ENCODE results near the gene PAQR6. TPM values are rescaled to one million over a fixed set of nuclear protein-coding genes. Genes with fewer than 3 reads are reported as not detected.

Gene PAQR6
- total and polyA plus RNA-seq, 4 donors, result 0.81 to 2.8 (median 2.3) TPM; not detected in 1

GRCh38 chr1:156200044-156200443 lies 47.8 kb downstream of the PAQR6 start:
- H3K4me3 ChIP-seq (ENCODE audit: low read length in 2 of 2), result no peak overlapping the region
- no peaks in the 10 kb centered on the region for H3K27me3 ChIP-seq (ENCODE audit: control insufficient read depth in 1 of 2, insufficient read depth in 2 of 2, low read length in 1 of 2)
- H3K9me3 ChIP-seq (ENCODE audit: control insufficient read depth, low read length), result no peaks in the 10 kb centered on the region
- H3K27ac ChIP-seq (ENCODE audit: low read depth in 1 of 2, low read length in 2 of 2), result no peak overlapping the region
- H3K36me3 ChIP-seq (ENCODE audit: control insufficient read depth in 1 of 2, insufficient read depth in 2 of 2, low read length in 1 of 2), result peaks cover 4 to 9% of the 10 kb centered on the region in 2 donors
- intact Hi-C loops (cut with DNase I), result no loop called here
- WGBS, 2 donors, result 92% methylated on average over 8 of the region's 8 CpGs
- peaks cover 0 to 3% of the 10 kb centered on the region in 2 donors for H3K4me1 ChIP-seq (ENCODE audit: control insufficient read depth in 1 of 2, insufficient read depth in 2 of 2, low read length in 2 of 2)
- ATAC-seq (ENCODE audit: low FRiP score) (no peak), DNase-seq (no peak)

- ATAC-seq (ENCODE audit: low FRiP score), result no peak
- DNase-seq, result no peak
- Histone ChIP-seq H3K27ac (ENCODE audit: low read depth in 1 of 2, low read length in 2 of 2) (no peak overlapping the region), H3K36me3 (ENCODE audit: control insufficient read depth in 1 of 2, insufficient read depth in 2 of 2, low read length in 1 of 2) (peaks cover 4 to 9% of the 10 kb centered on the region in 2 donors), H3K27me3 (ENCODE audit: control insufficient read depth in 1 of 2, insufficient read depth in 2 of 2, low read length in 1 of 2) (no peaks in the 10 kb centered on the region), H3K4me1 (ENCODE audit: control insufficient read depth in 1 of 2, insufficient read depth in 2 of 2, low read length in 2 of 2) (peaks cover 0 to 3% of the 10 kb centered on the region in 2 donors), H3K9me3 (ENCODE audit: control insufficient read depth, low read length) (no peaks in the 10 kb centered on the region), H3K4me3 (ENCODE audit: low read length in 2 of 2) (no peak overlapping the region)
- WGBS, 2 donors, result 72 to 78% methylated on average over 5 of the region's 5 CpGs
- intact Hi-C loops (cut with DNase I), result loop anchor here in 1 of 2 donors (10.0 kb wide), 1 partner anchor 54 kb away; no protein-coding TSS in a partner anchor
Observed at GRCh38 chr1:156198831-156199349, 49.0 kb downstream of the PAQR6 start.

GRCh38 chr1:156196445-156196844 lies 51.4 kb downstream of the PAQR6 start:
- intact Hi-C loops (cut with DNase I), result loop anchor here in 1 of 2 donors (10.0 kb wide), 1 partner anchor 52 kb away; no protein-coding TSS in a partner anchor
- ATAC-seq (ENCODE audit: low FRiP score) (no peak), DNase-seq (no peak)
- H3K36me3 ChIP-seq (ENCODE audit: control insufficient read depth in 1 of 2, insufficient read depth in 2 of 2, low read length in 1 of 2), result peaks cover 4 to 6% of the 10 kb centered on the region in 2 donors
- no peaks in the 10 kb centered on the region for H3K4me1 ChIP-seq (ENCODE audit: control insufficient read depth in 1 of 2, insufficient read depth in 2 of 2, low read length in 2 of 2)
- H3K27me3 ChIP-seq (ENCODE audit: control insufficient read depth in 1 of 2, insufficient read depth in 2 of 2, low read length in 1 of 2), result no peaks in the 10 kb centered on the region
- WGBS, 2 donors, result 56 to 57% methylated on average over 2 of the region's 2 CpGs
- no peaks in the 10 kb centered on the region for H3K9me3 ChIP-seq (ENCODE audit: control insufficient read depth, low read length)
- H3K4me3 ChIP-seq (ENCODE audit: low read length in 2 of 2), result no peak overlapping the region
- H3K27ac ChIP-seq (ENCODE audit: low read depth in 1 of 2, low read length in 2 of 2), result no peak overlapping the region

GRCh38 chr1:156195853-156196252 lies 52.0 kb downstream of the PAQR6 start:
- 66% methylated on average over 4 of the region's 4 CpGs for WGBS, 2 donors
- no peak for DNase-seq
- no peak for ATAC-seq (ENCODE audit: low FRiP score)
- no peaks in the 10 kb centered on the region for H3K4me1 ChIP-seq (ENCODE audit: control insufficient read depth in 1 of 2, insufficient read depth in 2 of 2, low read length in 2 of 2)
- no peaks in the 10 kb centered on the region for H3K9me3 ChIP-seq (ENCODE audit: control insufficient read depth, low read length)
- no peaks in the 10 kb centered on the region for H3K27me3 ChIP-seq (ENCODE audit: control insufficient read depth in 1 of 2, insufficient read depth in 2 of 2, low read length in 1 of 2)
- intact Hi-C loops (cut with DNase I), result loop anchor here (2.0 to 10.0 kb wide), 2 partner anchors 17 to 51 kb away; partner anchors contain the start of gene PMF1 (in 1 of the 2)
- H3K4me3 ChIP-seq (ENCODE audit: low read length in 2 of 2), result no peak overlapping the region
- no peak overlapping the region for H3K27ac ChIP-seq (ENCODE audit: low read depth in 1 of 2, low read length in 2 of 2)
- peaks cover 4 to 6% of the 10 kb centered on the region in 2 donors for H3K36me3 ChIP-seq (ENCODE audit: control insufficient read depth in 1 of 2, insufficient read depth in 2 of 2, low read length in 1 of 2)

- no peaks in the 10 kb centered on the region for H3K27me3 ChIP-seq (ENCODE audit: control insufficient read depth in 1 of 2, insufficient read depth in 2 of 2, low read length in 1 of 2)
- intact Hi-C loops (cut with DNase I), result loop anchor here (2.0 to 10.0 kb wide), 2 partner anchors 19 to 49 kb away; partner anchors contain the start of gene PMF1 (in 1 of the 2)
- WGBS, 2 donors, result 11 to 13% methylated on average over 14 of the region's 14 CpGs
- no peak for DNase-seq
- peaks cover 0 to 2% of the 10 kb centered on the region in 2 donors for H3K36me3 ChIP-seq (ENCODE audit: control insufficient read depth in 1 of 2, insufficient read depth in 2 of 2, low read length in 1 of 2)
- H3K9me3 ChIP-seq (ENCODE audit: control insufficient read depth, low read length), result no peaks in the 10 kb centered on the region
- peak overlapping the region; percentile 70 to 84 for H3K4me3 ChIP-seq (ENCODE audit: low read length in 2 of 2)
- ATAC-seq (ENCODE audit: low FRiP score), result peak; percentile 3
- peak overlapping the region; percentile 1 to 65 for H3K27ac ChIP-seq (ENCODE audit: low read depth in 1 of 2, low read length in 2 of 2)
- H3K4me1 ChIP-seq (ENCODE audit: control insufficient read depth in 1 of 2, insufficient read depth in 2 of 2, low read length in 2 of 2), result no peaks in the 10 kb centered on the region
Observed at GRCh38 chr1:156194300-156194652, 53.6 kb downstream of the PAQR6 start.

GRCh38 chr1:156193488-156194299 lies 54.2 kb downstream of the PAQR6 start, which contains the start of gene SLC25A44:
Gene SLC25A44 (plus strand): TSS chr1:156194104. CDS start chr1:156199848, 5,744 bp downstream.
- Histone ChIP-seq H3K27me3 (ENCODE audit: control insufficient read depth in 1 of 2, insufficient read depth in 2 of 2, low read length in 1 of 2) (no peaks in the 10 kb centered on the region), H3K36me3 (ENCODE audit: control insufficient read depth in 1 of 2, insufficient read depth in 2 of 2, low read length in 1 of 2) (peaks cover 0 to 2% of the 10 kb centered on the region in 2 donors), H3K9me3 (ENCODE audit: control insufficient read depth, low read length) (no peaks in the 10 kb centered on the region), H3K4me1 (ENCODE audit: control insufficient read depth in 1 of 2, insufficient read depth in 2 of 2, low read length in 2 of 2) (no peaks in the 10 kb centered on the region), H3K4me3 (ENCODE audit: low read length in 2 of 2) (peak within 1 kb of the TSS; percentile 70 to 84), H3K27ac (ENCODE audit: low read depth in 1 of 2, low read length in 2 of 2) (peak within 1 kb of the TSS; percentile 1 to 65)
- ATAC-seq (ENCODE audit: low FRiP score), result peak; percentile 100
- intact Hi-C loops (cut with DNase I), result loop anchor here (2.0 to 10.0 kb wide), 2 partner anchors 19 to 49 kb away; partner anchors contain the start of gene PMF1 (in 1 of the 2)
- peak; percentile 97 for DNase-seq
- WGBS, 2 donors, result 2% methylated on average over 59 of the region's 59 CpGs

Other genes with a start within 250 kb of the PAQR6 start
- 100 to 1,000 TPM; 151 to 152 TPM for gene SSR2, start 227.1 kb downstream of the PAQR6 start, total RNA-seq
- 100 to 1,000 TPM; 232 to 245 TPM for gene SSR2, start 227.1 kb downstream of the PAQR6 start, polyA plus RNA-seq
- 10 to 100 TPM; 23.8 to 25.7 TPM for gene UBQLN4, start 194.3 kb downstream of the PAQR6 start, total RNA-seq
- 10 to 100 TPM; 14.5 to 16.0 TPM for gene UBQLN4, start 194.3 kb downstream of the PAQR6 start, polyA plus RNA-seq
- gene LAMTOR2, start 193.3 kb downstream of the PAQR6 start, total RNA-seq, result 10 to 100 TPM; 31.6 to 41.2 TPM
- gene LAMTOR2, start 193.3 kb downstream of the PAQR6 start, polyA plus RNA-seq, result 100 to 1,000 TPM in 1 of 2 donors, 10 to 100 TPM in 1; 78.3 to 129 TPM
- gene RAB25, start 186.9 kb downstream of the PAQR6 start, total RNA-seq, result not detected
- 10 to 100 TPM in 1 of 2 donors, 1 to 10 TPM in 1; 1.5 to 32.4 TPM for gene RAB25, start 186.9 kb downstream of the PAQR6 start, polyA plus RNA-seq
- gene MEX3A, start 165.6 kb downstream of the PAQR6 start, total RNA-seq, result 1 to 10 TPM; 1.2 to 1.6 TPM
- under 1 TPM; 0.03 to 0.13 TPM for gene MEX3A, start 165.6 kb downstream of the PAQR6 start, polyA plus RNA-seq
- gene LMNA, start 133.3 kb downstream of the PAQR6 start, total RNA-seq, result 1,000 to 10,000 TPM in 1 of 2 donors, 100 to 1,000 TPM in 1; 497 to 1,067 TPM
- 100 to 1,000 TPM in 1 of 2 donors, 10 to 100 TPM in 1; 94.3 to 378 TPM for gene LMNA, start 133.3 kb downstream of the PAQR6 start, polyA plus RNA-seq
- gene SEMA4A, start 94.5 kb downstream of the PAQR6 start, total RNA-seq, result 10 to 100 TPM in 1 of 2 donors, 1 to 10 TPM in 1; 8.9 to 20.0 TPM
- 1 to 10 TPM; 3.0 to 4.7 TPM for gene SEMA4A, start 94.5 kb downstream of the PAQR6 start, polyA plus RNA-seq
- 10 to 100 TPM; 15.7 to 18.6 TPM for gene SLC25A44, start 54.0 kb downstream of the PAQR6 start, total RNA-seq
- 10 to 100 TPM in 1 of 2 donors, 1 to 10 TPM in 1; 8.6 to 10.2 TPM for gene SLC25A44, start 54.0 kb downstream of the PAQR6 start, polyA plus RNA-seq
- gene PMF1, start 35.0 kb downstream of the PAQR6 start, total RNA-seq, result 10 to 100 TPM; 31.4 to 38.5 TPM
- gene PMF1, start 35.0 kb downstream of the PAQR6 start, polyA plus RNA-seq, result 10 to 100 TPM; 29.6 to 65.0 TPM
- gene BGLAP, start 5.9 kb downstream of the PAQR6 start, total RNA-seq, result 1 to 10 TPM in 1 of 2 donors, not detected in 1; 2.9 TPM
- 1 to 10 TPM in 1 of 2 donors, not detected in 1; 1.9 TPM for gene BGLAP, start 5.9 kb downstream of the PAQR6 start, polyA plus RNA-seq
- 10 to 100 TPM; 47.2 to 58.6 TPM for gene SMG5, start 34.8 kb upstream of the PAQR6 start, total RNA-seq
- 10 to 100 TPM; 21.9 to 34.7 TPM for gene SMG5, start 34.8 kb upstream of the PAQR6 start, polyA plus RNA-seq
- gene TMEM79, start 36.3 kb upstream of the PAQR6 start, total RNA-seq, result 1 to 10 TPM; 1.2 to 2.6 TPM
- 1 to 10 TPM; 1.4 to 2.1 TPM for gene TMEM79, start 36.3 kb upstream of the PAQR6 start, polyA plus RNA-seq
- gene GLMP, start 47.6 kb upstream of the PAQR6 start, total RNA-seq, result 10 to 100 TPM; 36.4 to 50.8 TPM
- 10 to 100 TPM; 42.2 to 57.1 TPM for gene GLMP, start 47.6 kb upstream of the PAQR6 start, polyA plus RNA-seq
- not detected for gene VHLL, start 51.3 kb upstream of the PAQR6 start, total RNA-seq
- not detected for gene VHLL, start 51.3 kb upstream of the PAQR6 start, polyA plus RNA-seq
- 100 to 1,000 TPM; 102 to 112 TPM for gene CCT3, start 90.2 kb upstream of the PAQR6 start, total RNA-seq
- 10 to 100 TPM; 76.0 to 87.0 TPM for gene CCT3, start 90.2 kb upstream of the PAQR6 start, polyA plus RNA-seq
- gene TSACC, start 90.5 kb upstream of the PAQR6 start, total RNA-seq, result not detected
- not detected for gene TSACC, start 90.5 kb upstream of the PAQR6 start, polyA plus RNA-seq
- not detected for gene RHBG, start 121.2 kb upstream of the PAQR6 start, total RNA-seq
- not detected for gene RHBG, start 121.2 kb upstream of the PAQR6 start, polyA plus RNA-seq